COR-L47 (cell line): Measurements from ENCODE around the gene MEMO1.
"Not testable (repeated sequence)": the region's sequence is repeated elsewhere in the genome, so short reads cannot be mapped to it uniquely, and the experiment has no call there.

Experiments used
- DNase-seq: peaks from one replicate; lab custom pipeline; 2025; lab: John Stamatoyannopoulos, UW

MEMO1 gene

DNA sequence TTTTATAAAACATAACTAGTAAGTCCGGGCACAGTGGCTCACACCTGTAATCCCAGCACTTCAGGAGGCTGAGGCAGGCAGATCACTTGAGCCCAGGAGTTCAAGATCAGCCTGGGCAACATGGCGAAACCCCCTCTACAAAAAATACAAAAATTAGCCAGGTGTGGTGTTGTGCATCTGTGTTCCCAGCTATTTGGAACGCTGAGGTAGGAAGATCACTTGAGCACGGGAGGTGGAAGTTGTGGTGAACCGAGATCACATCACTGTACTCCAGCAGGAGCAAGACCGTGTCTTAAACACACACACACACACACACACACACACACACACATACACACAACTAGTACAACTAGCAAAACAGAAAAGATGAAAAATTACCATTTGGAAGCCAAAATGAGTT is 103.3 kb downstream of the MEMO1 start:
- not testable (repeated sequence) for DNase-seq

DNA sequence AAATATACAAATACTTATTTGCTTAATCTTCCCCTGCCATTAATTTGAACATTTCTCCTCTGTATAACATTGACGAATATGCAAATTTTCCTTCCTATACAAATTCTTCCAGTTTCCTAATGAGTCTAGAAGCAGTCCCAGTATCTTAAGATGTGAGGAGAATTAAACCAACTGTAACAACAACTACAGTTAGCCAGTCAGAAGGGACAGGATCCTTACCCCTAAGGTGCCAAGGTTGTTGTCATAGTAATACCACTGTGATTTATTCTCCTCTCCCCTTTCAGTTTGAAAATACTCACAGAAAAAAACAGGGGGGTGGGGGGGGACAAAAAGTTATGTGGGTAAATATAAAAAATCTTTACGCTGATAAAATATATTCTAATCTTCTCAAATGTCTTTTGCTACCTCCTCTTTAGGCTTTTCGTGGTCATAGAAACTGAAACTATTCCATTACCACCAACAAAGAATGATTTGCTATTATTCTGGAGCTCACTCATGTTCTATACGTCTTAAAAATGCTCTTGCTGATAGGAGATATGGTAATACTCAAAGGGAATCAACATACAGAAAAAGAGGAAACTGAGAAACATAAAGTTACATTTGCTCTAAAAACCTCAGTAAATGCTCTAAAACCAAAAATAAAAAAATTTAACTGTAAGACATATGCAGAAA is 107.6 kb downstream of the MEMO1 start:
- DNase-seq: no peak

GRCh38 chr2:31901900-31902299 is 108.9 kb downstream of the MEMO1 start:
- DNase-seq: no peak

- not testable (repeated sequence) for DNase-seq
Measured at GRCh38 chr2:31900156-31900555, 110.7 kb downstream of the MEMO1 start.

- not testable (repeated sequence) for DNase-seq
Measured at GRCh38 chr2:31898346-31898745, 112.5 kb downstream of the MEMO1 start.

DNA sequence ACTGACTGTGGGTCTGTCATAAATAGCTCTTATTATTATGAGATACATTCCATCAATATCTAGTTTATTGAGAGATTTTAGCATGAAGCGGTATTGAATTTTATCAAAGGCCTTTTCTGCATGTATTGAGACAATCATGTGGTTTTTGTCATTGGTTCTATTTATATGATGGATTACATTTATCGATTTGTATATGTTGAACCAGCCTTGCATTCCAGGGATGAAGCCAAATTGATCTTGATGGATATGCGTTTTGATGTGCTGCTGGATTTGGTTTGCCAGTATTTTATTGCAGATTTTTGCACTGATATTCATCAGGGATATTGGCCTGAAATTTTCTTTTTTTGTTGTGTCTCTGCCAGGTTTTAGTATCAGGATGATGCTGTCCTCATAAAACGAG is 113.5 kb downstream of the MEMO1 start:
- DNase-seq: not testable (repeated sequence)

GRCh38 chr2:31896293-31896692 is 114.5 kb downstream of the MEMO1 start:
- DNase-seq: no peak

- no peak for DNase-seq
Measured at GRCh38 chr2:31894656-31895055, 116.2 kb downstream of the MEMO1 start.

DNA sequence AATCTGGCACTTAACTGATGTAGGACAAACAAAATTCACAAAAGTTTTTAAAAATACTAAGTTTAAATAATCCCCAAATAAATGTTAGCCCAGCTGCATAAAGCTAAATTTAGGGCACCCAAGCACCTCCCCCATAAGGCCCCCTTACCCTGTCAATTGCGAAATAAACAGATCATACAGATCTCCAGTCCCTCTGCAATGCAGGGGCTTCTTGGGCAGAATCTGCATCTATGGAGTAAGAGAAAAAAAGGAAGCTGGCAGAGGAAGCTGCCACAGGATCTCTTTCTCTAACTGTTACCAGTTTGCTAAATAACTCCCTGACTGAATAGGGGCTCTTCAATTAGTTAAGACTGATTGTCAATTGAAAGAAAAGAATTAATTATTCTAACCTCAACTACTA is 117.7 kb downstream of the MEMO1 start:
- no peak for DNase-seq

DNA sequence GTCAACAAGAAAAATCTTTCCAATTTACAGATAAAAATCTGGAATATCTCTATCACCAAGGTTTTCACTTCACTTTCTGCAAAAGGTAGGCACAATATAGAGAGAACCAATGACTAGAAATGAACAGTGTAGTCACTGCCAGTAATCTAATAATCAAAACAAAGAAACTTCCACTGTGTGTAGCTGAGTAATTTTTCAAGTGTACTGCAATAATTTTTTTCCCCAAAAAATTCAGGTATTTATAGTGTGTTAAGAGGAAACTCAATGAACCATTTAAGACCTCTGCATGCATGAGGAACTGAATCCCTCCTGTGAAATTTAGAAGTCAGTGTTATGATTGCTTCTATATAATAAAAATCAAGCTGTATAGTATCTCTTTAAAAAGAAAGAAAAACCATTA is 121.8 kb downstream of the MEMO1 start:
- DNase-seq: no peak

GRCh38 chr2:31888550-31888949 is 122.3 kb downstream of the MEMO1 start:
- DNase-seq: no peak

- no peak for DNase-seq
Measured at GRCh38 chr2:31886700-31887099, 124.1 kb downstream of the MEMO1 start.

DNA sequence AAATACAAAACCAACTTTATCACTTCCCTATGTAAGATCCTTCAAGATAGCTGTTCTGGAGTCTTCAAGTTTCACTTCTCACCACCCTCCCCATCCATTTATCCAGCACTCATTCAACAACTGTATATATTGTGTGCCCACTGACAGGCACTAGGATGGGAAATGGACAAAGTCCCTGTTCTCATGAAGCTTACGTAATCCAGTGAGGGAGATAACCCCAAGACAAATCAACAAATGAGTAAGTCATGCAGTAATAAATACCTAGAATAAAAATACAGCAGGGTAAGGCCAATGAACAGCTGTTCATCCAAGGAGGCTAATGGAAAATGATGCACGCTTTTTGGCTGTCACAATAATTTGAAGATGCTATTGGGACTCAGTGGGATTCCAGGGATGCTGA is 133.8 kb downstream of the MEMO1 start:
- DNase-seq: no peak

DNA sequence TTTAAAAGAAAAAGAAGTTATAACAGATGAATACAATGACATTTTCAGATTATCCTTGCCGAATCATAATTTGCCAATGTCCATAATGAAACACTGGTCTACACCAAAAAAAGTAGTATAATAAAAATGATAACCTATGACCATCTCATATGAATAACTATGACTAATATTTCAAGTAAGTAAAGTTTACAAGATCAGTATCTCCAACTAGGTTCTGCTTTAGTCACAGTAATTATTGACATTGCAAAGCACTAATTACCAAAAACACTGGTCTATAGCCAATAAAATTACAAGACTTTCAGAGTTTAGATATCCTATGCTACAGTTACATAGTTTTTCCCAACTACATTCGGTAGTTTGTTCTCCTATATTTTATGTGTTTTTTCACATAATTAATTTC is 136.7 kb downstream of the MEMO1 start:
- no peak for DNase-seq

DNA sequence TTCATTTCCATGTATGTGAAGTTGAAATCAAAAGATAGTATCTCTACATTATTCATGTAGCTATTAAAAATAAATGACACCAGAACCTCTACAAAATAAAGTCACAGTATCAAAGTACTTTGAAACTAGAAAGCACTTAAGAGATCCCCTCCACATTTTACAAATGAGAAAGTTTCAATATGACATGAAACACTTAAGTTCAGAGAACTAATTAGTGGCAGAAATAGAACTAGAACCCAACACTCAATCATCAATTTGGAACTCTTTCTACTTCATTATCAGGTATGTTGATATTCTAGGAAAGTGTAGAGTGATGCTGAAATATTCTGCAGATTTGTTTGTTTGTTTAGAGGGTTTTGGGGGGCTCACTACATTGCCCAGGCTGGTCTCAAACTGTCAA is 145.6 kb downstream of the MEMO1 start:
- no peak for DNase-seq

DNA sequence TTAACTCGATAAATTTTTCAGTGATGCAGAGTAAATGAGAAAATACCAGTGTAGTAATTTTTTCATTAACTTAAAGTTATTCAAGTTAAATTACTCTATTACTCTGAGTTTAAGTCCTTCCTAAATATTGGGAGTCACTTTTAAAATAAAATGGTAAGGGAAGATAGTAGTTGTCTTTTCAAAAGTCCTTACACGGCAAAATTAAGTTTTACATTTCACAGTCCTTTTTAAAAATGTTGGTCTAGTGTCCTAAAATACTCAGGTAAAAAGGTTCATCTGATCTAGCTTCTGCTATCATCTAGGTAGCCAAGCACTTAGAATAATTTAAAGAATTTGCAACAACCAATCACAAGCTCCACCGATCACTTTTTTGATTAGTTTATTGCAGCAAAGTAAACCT is 146.9 kb downstream of the MEMO1 start:
- DNase-seq: no peak

GRCh38 chr2:31863015-31863656 is 147.7 kb downstream of the MEMO1 start:
- DNase-seq: not testable (repeated sequence)

GRCh38 chr2:31859959-31860358 is 150.8 kb downstream of the MEMO1 start:
- no peak for DNase-seq

DNA sequence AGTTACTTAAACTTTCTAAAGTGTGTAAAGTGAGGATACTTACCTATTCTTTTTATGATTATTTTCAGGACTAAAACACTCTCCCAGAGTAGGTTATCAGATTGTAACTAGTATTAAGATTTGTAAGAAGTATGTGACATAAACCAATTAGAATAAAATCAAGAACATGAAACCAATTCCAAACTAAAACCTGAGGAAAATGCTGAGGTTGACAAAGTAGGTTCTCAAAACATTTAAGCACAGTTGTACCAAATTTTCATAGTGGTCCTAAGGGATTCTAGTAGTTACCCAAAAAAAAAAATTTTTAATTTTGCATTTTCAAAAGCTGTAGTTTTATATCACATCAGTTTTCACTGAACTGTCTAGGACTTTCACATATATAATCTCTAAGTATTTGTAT is 157.3 kb downstream of the MEMO1 start:
- no peak for DNase-seq

- not testable (repeated sequence) for DNase-seq
Measured at GRCh38 chr2:31842150-31842549, 168.7 kb downstream of the MEMO1 start.

- DNase-seq: no peak
Measured at GRCh38 chr2:31835450-31835849, 175.4 kb downstream of the MEMO1 start.

DNA sequence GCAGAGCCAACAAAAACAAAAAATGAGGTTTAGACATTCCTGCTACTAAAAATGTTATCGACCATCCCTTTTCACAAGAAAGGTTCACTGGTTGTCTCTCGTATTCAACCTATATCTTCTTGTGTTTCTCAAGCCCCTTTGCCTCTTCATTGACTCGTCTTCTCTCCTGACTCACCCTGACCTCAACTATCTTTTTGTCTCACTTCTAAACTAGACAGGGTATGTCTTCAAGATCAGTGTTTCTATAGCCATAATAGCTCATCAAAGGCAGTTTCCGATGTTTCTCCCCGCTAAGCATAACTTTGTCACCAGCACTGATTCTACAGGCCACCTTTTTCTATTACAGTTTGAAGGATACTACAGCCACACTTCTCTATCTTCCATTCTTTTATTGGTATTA is 178.4 kb downstream of the MEMO1 start:
- DNase-seq: no peak

GRCh38 chr2:31831585-31831984 is 179.2 kb downstream of the MEMO1 start:
- no peak for DNase-seq

GRCh38 chr2:31828891-31829290 is 181.9 kb downstream of the MEMO1 start:
- no peak for DNase-seq
